HG03520 (cell line): ENCODE data around the gene POLR2H.
"Not testable (repeated sequence)": the region's sequence is repeated elsewhere in the genome, so short reads cannot be mapped to it uniquely, and the experiment has no call there.

ENCODE experiments used
- ATAC-seq: cut with Tn5 transposase; IDR thresholded peaks from one replicate; pipeline ENCODE4 v1.9.1; 2021; ENCODE audit warnings: mild to moderate bottlenecking, moderate library complexity; ENCODE audit not compliant: unreplicated experiment

POLR2H gene

GRCh38 chr3:184335661-184336546, 25.6 kb upstream of the POLR2H start:
- ATAC-seq = no peak

DNA sequence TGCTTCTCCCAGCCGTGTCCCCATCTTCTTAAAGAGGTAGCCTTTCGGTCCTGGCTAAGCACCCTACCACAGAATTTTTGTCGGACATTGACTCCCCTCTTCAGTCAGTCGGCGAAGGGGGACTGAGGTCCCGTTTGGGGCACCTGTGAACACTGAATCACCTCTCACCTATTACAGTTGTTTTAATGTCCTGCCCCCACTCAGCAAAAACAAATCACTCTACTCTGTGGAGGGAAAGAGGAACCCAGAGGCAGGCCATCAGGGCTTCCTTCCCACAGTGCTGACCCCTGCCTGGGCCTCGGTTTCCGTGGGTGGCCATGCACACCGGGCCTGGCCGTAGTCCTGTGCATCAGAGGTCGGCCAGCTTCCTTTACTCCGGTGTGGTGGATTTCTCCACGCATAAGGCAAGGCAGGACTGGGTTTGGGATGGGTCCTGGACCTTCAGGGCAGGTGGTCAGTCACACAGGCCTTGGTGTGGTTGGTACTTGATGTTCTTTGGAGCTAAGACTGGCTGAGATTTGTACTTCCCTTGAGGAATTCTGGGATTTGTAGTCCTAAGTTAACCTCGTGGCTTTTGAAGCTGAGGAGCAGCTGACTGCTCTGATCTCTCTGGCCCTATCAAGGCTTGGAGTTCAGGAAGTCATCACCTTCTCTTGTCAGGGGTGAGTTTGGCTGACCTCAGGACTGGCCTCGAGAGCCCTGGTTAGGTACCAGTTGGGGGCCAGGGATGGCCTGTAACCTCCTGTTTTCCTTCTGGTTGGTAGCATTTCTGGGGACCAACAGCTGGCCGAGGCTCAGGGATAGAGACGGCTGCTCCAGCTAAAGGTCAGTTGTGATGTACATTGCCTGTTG, 24.7 kb upstream of the POLR2H start:
- no peak for ATAC-seq

DNA sequence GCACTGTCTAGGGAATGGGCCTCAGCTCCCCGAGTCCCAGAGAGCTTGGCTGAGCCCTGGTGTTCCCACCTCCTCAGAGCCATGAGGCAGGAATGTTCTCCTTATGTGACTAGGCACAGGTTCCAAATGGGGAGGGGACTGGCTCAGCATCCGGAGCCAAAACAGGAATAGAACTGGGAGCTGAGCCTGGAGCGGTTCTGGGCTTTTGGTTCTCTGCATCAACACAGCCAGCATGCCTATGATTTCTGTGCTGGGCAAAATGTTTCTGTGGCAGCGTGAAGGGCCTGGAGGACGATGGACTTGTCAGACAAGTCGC, 24.2 kb upstream of the POLR2H start, which contains the start of gene FAM131A:
Gene FAM131A, plus strand, starts transcription at position 202 of the 316 bp plus-strand sequence. Its CDS starts 31 bp downstream, at position 233.
- no peak for ATAC-seq

DNA sequence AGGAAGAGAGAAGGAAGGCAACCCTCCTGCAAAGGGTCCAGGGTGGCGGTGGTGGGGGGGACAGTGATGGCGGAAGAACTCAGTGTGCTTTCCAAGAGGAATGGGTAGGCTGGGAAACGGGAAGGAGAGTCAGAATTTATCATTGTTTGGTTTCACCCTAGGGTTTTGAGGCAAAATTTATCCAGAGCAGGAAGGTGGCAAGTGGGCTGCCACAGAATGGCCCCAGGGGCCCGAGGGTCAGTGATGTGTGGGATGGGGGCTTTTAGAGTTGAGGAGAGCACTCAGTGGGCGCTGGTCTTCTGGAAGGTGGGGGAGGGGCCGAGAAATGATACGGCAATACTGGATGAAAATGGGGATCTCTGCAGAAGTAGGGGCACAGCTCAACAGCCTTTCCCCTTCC, 23.5 kb upstream of the POLR2H start:
- ATAC-seq = no peak

DNA sequence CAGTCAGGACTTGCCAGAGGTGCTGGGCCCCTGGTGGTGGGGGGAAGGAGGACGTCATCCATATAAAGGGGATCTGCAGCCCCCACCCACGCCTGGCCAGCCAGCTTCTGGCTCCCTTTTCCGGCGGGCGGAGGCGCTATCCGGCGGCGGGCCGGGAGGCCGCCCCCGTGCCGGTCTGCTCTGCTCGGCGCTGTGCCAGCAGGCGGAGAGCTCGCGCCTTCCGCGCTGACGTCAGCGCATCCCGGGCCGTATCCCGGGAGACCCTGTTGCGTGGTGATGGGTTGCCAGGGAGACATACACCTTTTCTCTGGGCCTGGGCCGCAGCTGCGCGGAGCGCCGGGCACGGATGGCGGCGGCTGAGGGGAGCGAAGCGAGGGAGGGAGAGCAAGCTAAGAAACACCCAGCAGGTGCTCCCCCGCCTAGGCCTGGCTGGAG, 23.0 kb upstream of the POLR2H start:
- no peak for ATAC-seq

DNA sequence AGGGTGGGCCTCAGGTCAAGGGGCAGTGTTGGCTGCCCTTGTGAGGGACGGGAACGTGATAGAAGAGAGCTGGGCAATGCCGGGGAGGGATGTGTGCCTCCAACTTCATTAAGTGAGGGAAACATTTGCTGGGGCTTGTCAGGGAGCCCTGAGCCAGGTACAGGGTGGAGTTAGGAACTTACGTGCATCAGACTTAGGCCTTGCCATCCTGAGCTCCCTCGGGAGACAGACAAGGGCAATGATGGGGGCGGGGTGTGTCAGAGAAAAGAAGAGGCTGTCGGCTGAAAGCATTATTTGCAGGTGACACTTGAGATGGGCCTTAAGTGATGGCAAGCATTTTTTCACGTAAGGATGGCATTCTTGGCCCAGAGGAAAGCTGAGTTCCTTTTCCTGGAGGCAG, 22.5 kb upstream of the POLR2H start:
- ATAC-seq = no peak

- ATAC-seq = not testable (repeated sequence)
Observed at GRCh38 chr3:184339451-184340135, 21.9 kb upstream of the POLR2H start.

DNA sequence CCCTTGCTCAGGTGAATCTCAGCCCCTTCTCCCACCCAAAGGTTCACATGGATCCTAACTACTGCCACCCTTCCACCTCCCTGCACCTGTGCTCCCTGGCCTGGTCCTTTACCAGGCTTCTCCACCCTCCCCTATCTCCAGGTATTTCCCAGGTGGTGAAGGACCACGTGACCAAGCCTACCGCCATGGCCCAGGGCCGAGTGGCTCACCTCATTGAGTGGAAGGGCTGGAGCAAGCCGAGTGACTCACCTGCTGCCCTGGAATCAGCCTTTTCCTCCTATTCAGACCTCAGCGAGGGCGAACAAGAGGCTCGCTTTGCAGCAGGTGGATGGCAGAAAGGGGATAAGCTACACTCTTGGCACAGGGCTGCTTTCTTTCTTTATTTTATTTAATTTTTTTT, 19.6 kb upstream of the POLR2H start:
- no peak for ATAC-seq

DNA sequence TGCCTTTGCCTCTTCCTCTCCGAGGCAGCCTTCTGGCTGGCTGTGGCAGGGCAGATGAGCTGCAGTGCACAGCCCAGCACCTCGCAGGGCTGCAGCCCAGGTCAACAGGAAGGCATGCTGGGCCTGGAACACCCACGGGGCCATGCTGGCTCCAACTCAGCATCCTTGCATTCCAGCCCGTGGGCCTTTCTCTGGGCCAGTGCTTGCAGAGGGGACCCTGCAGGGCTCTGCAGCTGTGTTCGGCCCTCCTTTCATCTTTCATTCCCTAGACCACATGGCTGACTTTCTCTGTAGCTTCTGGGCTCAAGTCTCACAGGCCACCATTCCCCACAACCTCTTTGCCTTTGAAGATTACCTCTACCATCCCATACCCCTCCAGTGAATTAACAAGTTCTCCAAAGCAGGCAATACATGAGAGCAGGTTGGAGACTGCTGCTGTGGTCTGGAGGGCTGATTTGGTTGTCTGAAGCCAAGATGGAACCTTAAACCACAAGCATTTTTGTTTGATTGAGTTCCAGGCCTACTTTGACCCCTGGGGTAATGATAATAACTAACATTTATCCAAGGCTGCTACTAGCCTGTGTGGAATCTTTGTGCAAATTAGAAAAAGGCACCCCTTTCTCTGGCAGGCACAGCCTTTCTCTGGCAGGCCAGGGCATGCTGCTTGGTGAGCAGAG, 18.2 kb upstream of the POLR2H start:
- no peak for ATAC-seq

DNA sequence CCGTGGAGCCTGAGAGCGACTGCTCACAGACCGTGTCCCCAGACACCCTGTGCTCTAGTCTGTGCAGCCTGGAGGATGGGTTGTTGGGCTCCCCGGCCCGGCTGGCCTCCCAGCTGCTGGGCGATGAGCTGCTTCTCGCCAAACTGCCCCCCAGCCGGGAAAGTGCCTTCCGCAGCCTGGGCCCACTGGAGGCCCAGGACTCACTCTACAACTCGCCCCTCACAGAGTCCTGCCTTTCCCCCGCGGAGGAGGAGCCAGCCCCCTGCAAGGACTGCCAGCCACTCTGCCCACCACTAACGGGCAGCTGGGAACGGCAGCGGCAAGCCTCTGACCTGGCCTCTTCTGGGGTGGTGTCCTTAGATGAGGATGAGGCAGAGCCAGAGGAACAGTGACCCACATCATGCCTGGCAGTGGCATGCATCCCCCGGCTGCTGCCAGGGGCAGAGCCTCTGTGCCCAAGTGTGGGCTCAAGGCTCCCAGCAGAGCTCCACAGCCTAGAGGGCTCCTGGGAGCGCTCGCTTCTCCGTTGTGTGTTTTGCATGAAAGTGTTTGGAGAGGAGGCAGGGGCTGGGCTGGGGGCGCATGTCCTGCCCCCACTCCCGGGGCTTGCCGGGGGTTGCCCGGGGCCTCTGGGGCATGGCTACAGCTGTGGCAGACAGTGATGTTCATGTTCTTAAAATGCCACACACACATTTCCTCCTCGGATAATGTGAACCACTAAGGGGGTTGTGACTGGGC, 16.8 kb upstream of the POLR2H start:
- ATAC-seq = no peak

- no peak for ATAC-seq
Observed at GRCh38 chr3:184345317-184346144, 16.0 kb upstream of the POLR2H start.

DNA sequence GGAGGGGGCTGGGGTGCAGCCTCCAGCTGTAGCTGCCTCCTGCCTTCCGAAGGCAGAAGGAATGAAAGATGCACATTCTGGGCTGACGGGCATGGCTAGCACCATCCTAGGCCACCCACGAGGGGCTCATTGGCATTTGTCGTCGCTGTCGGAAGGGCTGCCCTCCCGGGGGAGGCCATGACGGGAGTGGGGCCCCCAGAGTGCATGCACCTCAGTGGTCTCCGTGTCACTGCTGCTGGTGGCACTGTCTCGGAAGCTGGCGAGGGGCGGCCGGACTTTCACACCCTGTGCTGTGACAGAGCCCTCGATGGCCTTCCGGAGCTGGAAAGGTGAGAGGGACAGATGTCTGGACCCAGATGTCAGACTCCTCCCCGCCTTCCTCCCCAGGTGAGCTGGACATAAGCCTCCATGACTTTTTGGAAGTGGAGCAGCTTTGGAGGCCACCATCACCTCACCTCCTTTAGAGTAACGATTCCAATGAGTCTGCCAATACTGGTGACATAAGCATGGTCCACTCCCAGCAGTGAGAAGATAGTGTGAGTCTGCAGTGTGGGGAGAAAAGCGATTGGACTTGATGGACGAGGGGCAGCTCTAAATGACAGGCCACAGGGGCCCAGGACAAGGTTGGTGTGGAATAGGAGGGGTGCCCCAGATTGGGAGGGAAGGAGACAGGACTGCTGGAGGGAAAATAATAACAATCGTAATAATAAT, 14.9 kb upstream of the POLR2H start:
- no peak for ATAC-seq

GRCh38 chr3:184347321-184348056, 14.0 kb upstream of the POLR2H start:
- ATAC-seq = no peak

DNA sequence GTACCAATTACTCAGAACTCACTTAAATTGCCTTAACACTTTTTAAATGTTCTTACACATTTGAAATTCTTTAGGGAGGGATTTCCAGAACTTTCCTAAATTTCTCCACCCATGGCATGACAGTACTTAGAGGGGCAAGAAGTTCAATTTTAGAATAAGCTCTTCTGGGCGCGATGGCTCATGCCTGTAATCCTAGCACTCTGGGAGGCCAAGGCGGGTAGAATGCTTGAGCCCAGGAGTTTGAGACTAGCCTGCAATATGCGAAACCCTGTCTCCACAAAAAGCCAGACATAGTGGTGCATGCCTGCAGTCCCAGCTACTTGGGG, 13.5 kb upstream of the POLR2H start:
- no peak for ATAC-seq

DNA sequence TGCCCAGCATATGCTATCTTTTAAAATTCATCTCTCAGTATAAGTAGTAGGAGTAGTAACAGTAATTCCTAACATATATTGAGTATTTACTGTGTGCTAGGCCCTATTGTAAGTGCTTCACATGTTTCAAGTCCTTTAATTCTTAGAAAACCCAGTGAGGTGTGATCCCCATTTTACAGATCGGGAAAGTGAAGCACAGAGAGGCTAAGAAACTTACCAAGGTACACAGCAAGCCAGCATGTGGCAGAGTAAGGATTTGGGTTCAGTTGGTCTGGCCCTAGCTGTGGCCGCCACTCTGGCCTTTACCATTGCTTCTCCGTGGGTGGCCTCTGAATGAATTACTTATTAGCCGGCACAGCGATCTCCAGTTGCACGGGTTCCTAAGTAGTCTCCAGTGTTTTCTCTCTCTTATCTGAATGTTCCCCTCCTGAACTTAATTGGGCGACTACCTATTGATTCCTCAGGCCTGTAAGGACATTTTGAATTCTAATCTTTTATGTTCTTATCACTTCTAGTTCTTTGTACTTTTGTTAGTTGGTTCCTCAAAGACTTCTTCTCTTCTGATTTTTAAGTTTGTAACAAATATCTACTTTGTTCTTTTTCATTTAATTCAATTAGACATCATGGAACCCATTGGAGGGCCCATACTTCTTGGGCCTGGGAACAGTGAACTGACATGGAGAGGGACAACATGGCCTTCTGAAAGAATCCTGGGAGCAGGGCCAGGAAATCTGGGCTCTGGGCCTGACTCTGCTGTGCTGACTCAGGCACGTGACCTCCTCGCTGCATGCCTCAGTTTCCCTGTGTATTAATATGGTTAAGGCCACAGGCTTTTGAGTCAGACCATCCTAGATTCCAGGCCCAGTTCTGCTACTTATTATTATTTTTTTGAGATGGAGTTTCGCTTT, 11.7 kb upstream of the POLR2H start:
- ATAC-seq = no peak

- no peak for ATAC-seq
Observed at GRCh38 chr3:184350618-184351017, 10.9 kb upstream of the POLR2H start.

DNA sequence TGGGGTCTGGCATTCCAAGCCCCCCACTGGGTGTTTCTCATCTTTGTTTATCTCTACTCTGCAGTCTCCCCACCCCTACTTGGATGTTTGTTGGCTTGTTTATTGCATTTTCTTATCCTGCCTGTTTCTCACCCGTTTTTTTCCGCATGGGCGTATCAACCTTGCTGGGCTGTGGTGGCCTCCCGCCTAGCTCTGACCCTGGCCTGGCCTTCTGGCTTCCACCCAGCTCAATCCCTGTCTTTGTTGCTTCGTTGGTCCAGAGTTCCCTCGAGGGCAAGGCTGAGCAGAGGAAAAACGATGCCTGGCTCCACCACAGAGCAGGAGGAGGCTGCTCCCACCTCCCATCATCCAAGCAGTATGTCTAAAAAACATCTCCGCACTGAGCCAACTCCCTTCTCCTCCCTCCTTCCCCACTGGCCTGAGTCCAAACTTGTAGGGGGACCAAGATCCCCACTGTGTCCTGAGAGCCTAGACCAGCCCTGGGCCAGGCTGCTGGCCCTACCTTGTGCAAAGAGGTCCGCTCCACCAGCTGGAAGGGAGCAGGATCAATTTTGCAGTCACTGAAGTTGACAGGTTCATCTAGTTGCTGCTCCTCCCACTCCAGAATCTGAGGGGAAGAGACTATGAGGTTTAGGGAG, 9.9 kb upstream of the POLR2H start:
- ATAC-seq = no peak
